ENCODE data around the gene ZMIZ2.
"Not testable (repeated sequence)": the region's sequence is repeated elsewhere in the genome, so short reads cannot be mapped to it uniquely, and the experiment has no call there.

The ZMIZ2 gene

GRCh38 chr7:44801890-44802289 is 53.2 kb downstream of the ZMIZ2 start:
- Histone ChIP-seq H3K4me3 (ENCODE audit: low read depth, low read length) (no peak overlapping the region), H3K4me1 (ENCODE audit: control insufficient read depth, insufficient read depth, low read length) (0 out of 2 replicates have a peak, but pooled peaks cover 4% of the 10 kb centered on the region), H3K36me3 (ENCODE audit: control insufficient read depth in 2 of 2, insufficient read depth in 1 of 2, low read length in 2 of 2) (peaks cover 51 to 64% of the 10 kb centered on the region in 2 experiments), H3K27ac (ENCODE audit: extremely low read depth, low read depth, low read length) (no peak overlapping the region), H3K9me3 (ENCODE audit: control insufficient read depth, insufficient read depth, low read depth, low read length) (no peaks in the 10 kb centered on the region)
- no peak for TF ChIP-seq ZNF140 (tag by site-specific recombination; IDR thresholded peaks at IDR 0.05)
- no peak for TF ChIP-seq ZNF202 (tag by site-specific recombination; IDR thresholded peaks at IDR 0.05; ENCODE audit: borderline replicate concordance)
- TF ChIP-seq ZNF629 (tag by site-specific recombination; IDR thresholded peaks at IDR 0.05) = 0 out of 2 replicates have a peak, but pooled peaks have one; percentile 13
- TF ChIP-seq ZNF394 (tag by site-specific recombination; IDR thresholded peaks at IDR 0.05; ENCODE audit: borderline replicate concordance) = 0 out of 2 replicates have a peak, but pooled peaks have one; percentile 17
- no peak for TF ChIP-seq ZNF513 (tag by site-specific recombination; IDR thresholded peaks at IDR 0.05)
- CTCF ChIA-PET = interaction anchor here (0.6 to 0.7 kb wide), 2 partner anchors 119 to 267 kb away, joined by 3 to 6 read pairs; no protein-coding TSS in a partner anchor
- POLR2A ChIA-PET = interaction anchor here (0.8 to 2.2 kb wide), 4 partner anchors 7 to 220 kb away, joined by 3 to 8 read pairs (median 5); partner anchors contain the start of genes H2AZ2 and TMED4

GRCh38 chr7:44802418-44803025 is 53.9 kb downstream of the ZMIZ2 start:
- POLR2A ChIA-PET = interaction anchor here (0.5 to 3.4 kb wide), 6 partner anchors 8 to 220 kb away, joined by 3 to 13 read pairs (median 5); partner anchors contain the start of genes H2AZ2 and TMED4
- no peak for TF ChIP-seq ZNF548 (tag by site-specific recombination; IDR thresholded peaks at IDR 0.05)

GRCh38 chr7:44803828-44804519 is 55.3 kb downstream of the ZMIZ2 start:
- H3K4me3 ChIP-seq (ENCODE audit: low read depth, low read length); H3K9me3 ChIP-seq (ENCODE audit: control insufficient read depth, insufficient read depth, low read depth, low read length); H3K27ac ChIP-seq (ENCODE audit: extremely low read depth, low read depth, low read length); H3K4me1 ChIP-seq (ENCODE audit: control insufficient read depth, insufficient read depth, low read length): not testable (repeated sequence)
- ChIA-PET CTCF (interaction anchor here (0.7 kb wide), 1 partner anchor 117 kb away, joined by 3 read pairs; no protein-coding TSS in a partner anchor), POLR2A (interaction anchor here (0.6 to 3.4 kb wide), 10 partner anchors 16 to 230 kb away, joined by 3 to 13 read pairs (median 3); partner anchors contain the start of genes DDX56 and H2AZ2)
- TF ChIP-seq GLIS1 (tag by site-specific recombination; IDR thresholded peaks at IDR 0.05) (peak; percentile 54), ZNF121 (tag by site-specific recombination; IDR thresholded peaks at IDR 0.05) (peak; percentile 69; the same call in 1 of the 2 replicates)
- peaks cover 47% of the 10 kb centered on the region in 2 experiments for H3K36me3 ChIP-seq (ENCODE audit: control insufficient read depth in 2 of 2, insufficient read depth in 1 of 2, low read length in 2 of 2)

More at GRCh38 chr7:44802418-44803025, 53.9 kb downstream of the ZMIZ2 start:
- Histone ChIP-seq H3K27ac (ENCODE audit: extremely low read depth, low read depth, low read length) (0 out of 2 replicates have a peak overlapping the region, but pooled peaks have one; percentile 5), H3K4me1 (ENCODE audit: control insufficient read depth, insufficient read depth, low read length) (0 out of 2 replicates have a peak, but pooled peaks cover 4% of the 10 kb centered on the region), H3K4me3 (ENCODE audit: low read depth, low read length) (no peak overlapping the region), H3K9me3 (ENCODE audit: control insufficient read depth, insufficient read depth, low read depth, low read length) (no peaks in the 10 kb centered on the region), H3K36me3 (ENCODE audit: control insufficient read depth in 2 of 2, insufficient read depth in 1 of 2, low read length in 2 of 2) (peaks cover 51 to 62% of the 10 kb centered on the region in 2 experiments)
- CTCF ChIA-PET = interaction anchor here (0.6 to 0.7 kb wide), 2 partner anchors 118 to 268 kb away, joined by 3 to 6 read pairs; no protein-coding TSS in a partner anchor

GRCh38 chr7:44805950-44806349 is 57.3 kb downstream of the ZMIZ2 start:
- no peak for TF ChIP-seq BCL11B (tag by site-specific recombination; IDR thresholded peaks at IDR 0.05; ENCODE audit: low read depth)
- TF ChIP-seq MZF1 (tag by site-specific recombination; IDR thresholded peaks at IDR 0.05; ENCODE audit: borderline replicate concordance) = peak; percentile 92; the same call in 1 of the 2 replicates
- no peak for TF ChIP-seq ZNF692 (tag by site-specific recombination; IDR thresholded peaks at IDR 0.05)
- no peak for TF ChIP-seq ZFP41 (tag by site-specific recombination; IDR thresholded peaks at IDR 0.05; ENCODE audit: borderline replicate concordance)
- 0 out of 2 replicates have a peak, but pooled peaks have one; percentile 12 for TF ChIP-seq SP7 (tag by site-specific recombination; IDR thresholded peaks at IDR 0.05)
- TF ChIP-seq KLF10 (tag by site-specific recombination; IDR thresholded peaks at IDR 0.05) = no peak
- no peak for TF ChIP-seq GLI4 (tag by site-specific recombination; IDR thresholded peaks at IDR 0.05)
- H3K4me1 ChIP-seq (ENCODE audit: control insufficient read depth, insufficient read depth, low read length) = no peaks in the 10 kb centered on the region; the same call in 1 of the 2 replicates
- ChIA-PET CTCF (no interaction called here), POLR2A (interaction anchor here (0.7 to 1.7 kb wide), 4 partner anchors 9 to 44 kb away, joined by 3 to 7 read pairs (median 6); partner anchors contain the start of genes H2AZ2 and PPIA)
- H3K27ac ChIP-seq (ENCODE audit: extremely low read depth, low read depth, low read length) = no peak overlapping the region
- no peaks in the 10 kb centered on the region for H3K9me3 ChIP-seq (ENCODE audit: control insufficient read depth, insufficient read depth, low read depth, low read length)
- peaks cover 27 to 28% of the 10 kb centered on the region in 2 experiments for H3K36me3 ChIP-seq (ENCODE audit: control insufficient read depth in 2 of 2, insufficient read depth in 1 of 2, low read length in 2 of 2)
- H3K4me3 ChIP-seq (ENCODE audit: low read depth, low read length) = no peak overlapping the region
